G401.6 (cell line): ENCODE results near the gene TMEFF2.

Source experiments
- FAIRE-seq: peaks from 2 replicates; lab custom pipeline; 2012; peaks lifted over from hg19 to GRCh38; lab: Jason Lieb, UNC

TMEFF2 gene

GRCh38 chr2:191961556-191961955 is 233.2 kb downstream of the TMEFF2 start:
- no peak for FAIRE-seq

- no peak for FAIRE-seq
Observed at GRCh38 chr2:191959209-191959608, 235.5 kb downstream of the TMEFF2 start.

GRCh38 chr2:191957996-191958860 is 236.5 kb downstream of the TMEFF2 start:
- no peak for FAIRE-seq

GRCh38 chr2:191954451-191954850 is 240.3 kb downstream of the TMEFF2 start:
- FAIRE-seq, result no peak

- no peak for FAIRE-seq
Observed at GRCh38 chr2:191952515-191953270, 242.0 kb downstream of the TMEFF2 start.

- FAIRE-seq, result no peak
Observed at GRCh38 chr2:191951832-191952231, 242.9 kb downstream of the TMEFF2 start.

GRCh38 chr2:191951376-191951775 is 243.4 kb downstream of the TMEFF2 start:
- no peak for FAIRE-seq

- no peak for FAIRE-seq
Observed at GRCh38 chr2:191950132-191950874, 244.4 kb downstream of the TMEFF2 start.

- no peak for FAIRE-seq
Observed at GRCh38 chr2:191947235-191947634, 247.5 kb downstream of the TMEFF2 start.

- no peak for FAIRE-seq
Observed at GRCh38 chr2:191946471-191947182, 248.1 kb downstream of the TMEFF2 start.

- no peak for FAIRE-seq
Observed at GRCh38 chr2:191945623-191946022, 249.1 kb downstream of the TMEFF2 start.

- no peak for FAIRE-seq
Observed at GRCh38 chr2:191942739-191943103, 252.0 kb downstream of the TMEFF2 start.

- no peak for FAIRE-seq
Observed at GRCh38 chr2:191942090-191942738, 252.5 kb downstream of the TMEFF2 start.

GRCh38 chr2:191941376-191941929 is 253.3 kb downstream of the TMEFF2 start:
- FAIRE-seq, result no peak

- no peak for FAIRE-seq
Observed at GRCh38 chr2:191938779-191939178, 256.0 kb downstream of the TMEFF2 start.

- FAIRE-seq, result no peak
Observed at GRCh38 chr2:191936882-191937405, 257.8 kb downstream of the TMEFF2 start.

- FAIRE-seq, result no peak
Observed at GRCh38 chr2:191935247-191935646, 259.5 kb downstream of the TMEFF2 start.

GRCh38 chr2:191933307-191934105 is 261.2 kb downstream of the TMEFF2 start:
- no peak for FAIRE-seq

- no peak for FAIRE-seq
Observed at GRCh38 chr2:191932286-191932685, 262.4 kb downstream of the TMEFF2 start.

- FAIRE-seq, result no peak
Observed at GRCh38 chr2:191931329-191931728, 263.4 kb downstream of the TMEFF2 start.
